NCI-H345 treated with DMSO at 0.1 percent for 48 hours (cell line): ENCODE data around the gene ARHGEF11.

ENCODE experiments used
- DNase-seq: peaks from one replicate; lab custom pipeline; 2025; ENCODE audit not compliant: unreplicated experiment; lab: John Stamatoyannopoulos, UW

The ARHGEF11 gene

DNA sequence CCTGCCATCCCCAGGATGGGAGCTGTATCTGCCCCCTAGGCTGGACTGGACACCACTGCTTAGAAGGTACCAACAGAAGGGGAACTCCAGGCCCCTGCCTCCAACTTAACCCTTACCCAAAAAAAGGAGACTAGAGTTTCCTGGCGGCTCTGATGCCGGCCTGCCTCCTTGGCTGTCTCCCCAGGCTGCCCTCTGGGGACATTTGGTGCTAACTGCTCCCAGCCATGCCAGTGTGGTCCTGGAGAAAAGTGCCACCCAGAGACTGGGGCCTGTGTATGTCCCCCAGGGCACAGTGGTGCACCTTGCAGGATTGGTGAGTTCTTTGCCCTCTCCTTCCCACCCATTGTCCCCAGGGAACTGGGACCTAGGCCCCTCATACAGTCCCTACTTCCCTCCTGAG, 133.2 kb downstream of the ARHGEF11 start:
- DNase-seq = no peak

DNA sequence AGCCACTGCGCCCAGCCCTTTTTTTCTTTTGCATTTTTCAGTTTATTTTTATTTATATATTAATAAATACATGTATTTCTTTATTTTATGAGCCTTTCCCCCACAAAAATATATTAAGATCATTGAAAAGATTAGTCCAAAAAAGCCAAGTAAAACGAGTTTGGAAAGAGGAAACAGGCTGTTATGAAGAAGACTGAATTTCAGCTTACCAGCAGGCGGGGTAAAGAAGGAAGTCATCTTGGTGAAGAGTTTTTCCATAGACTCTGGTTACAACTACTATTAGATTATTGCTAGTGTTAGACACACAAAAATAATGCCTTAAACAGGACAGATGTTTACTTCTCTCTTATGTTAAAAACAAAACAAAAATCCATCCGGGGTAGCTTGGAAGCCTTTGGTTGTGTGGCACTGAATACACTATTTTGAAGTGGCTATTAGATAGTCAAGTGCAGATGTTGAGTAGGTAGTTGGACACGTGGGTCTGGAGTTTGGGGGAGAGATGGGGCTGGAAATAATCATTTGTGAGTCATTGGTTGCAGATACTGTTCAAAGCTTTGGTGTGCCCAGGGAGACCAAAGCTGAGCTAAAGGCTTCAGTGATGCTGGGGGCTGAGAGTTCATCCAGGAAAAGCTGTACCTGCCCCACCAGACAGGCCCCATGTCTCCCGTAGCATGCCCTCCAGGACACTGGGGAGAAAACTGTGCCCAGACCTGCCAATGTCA, 133.8 kb downstream of the ARHGEF11 start:
- no peak for DNase-seq

DNA sequence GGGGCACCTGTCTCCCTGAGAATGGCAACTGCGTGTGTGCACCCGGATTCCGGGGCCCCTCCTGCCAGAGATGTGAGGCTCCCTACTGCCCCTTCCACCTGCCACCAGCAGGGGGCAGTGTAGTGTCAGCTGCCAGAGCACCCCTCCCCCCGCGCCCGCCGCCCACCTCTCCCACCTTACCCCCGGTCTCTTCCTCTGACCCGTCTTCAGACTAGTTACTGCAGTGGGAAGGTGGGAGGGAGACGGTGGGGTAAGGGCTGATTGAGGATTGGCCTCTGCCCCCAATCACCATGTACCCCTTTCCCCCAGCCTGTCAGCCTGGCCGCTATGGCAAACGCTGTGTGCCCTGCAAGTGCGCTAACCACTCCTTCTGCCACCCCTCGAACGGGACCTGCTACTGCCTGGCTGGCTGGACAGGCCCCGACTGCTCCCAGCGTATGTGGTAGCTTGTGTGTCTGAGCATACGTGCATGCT, 135.2 kb downstream of the ARHGEF11 start:
- no peak for DNase-seq

DNA sequence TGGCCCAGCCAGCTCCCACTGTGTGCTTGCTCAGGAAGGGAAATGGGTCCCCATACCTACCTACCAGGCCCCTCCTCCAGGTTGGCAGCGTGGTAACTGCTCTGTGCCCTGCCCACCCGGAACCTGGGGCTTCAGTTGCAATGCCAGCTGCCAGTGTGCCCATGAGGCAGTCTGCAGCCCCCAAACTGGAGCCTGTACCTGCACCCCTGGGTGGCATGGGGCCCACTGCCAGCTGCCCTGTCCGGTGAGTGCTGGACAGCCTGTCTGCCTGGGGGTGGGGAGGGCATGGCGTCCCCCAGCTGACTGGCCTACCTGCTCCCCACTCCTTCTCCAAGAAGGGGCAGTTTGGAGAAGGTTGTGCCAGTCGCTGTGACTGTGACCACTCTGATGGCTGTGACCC, 135.9 kb downstream of the ARHGEF11 start:
- DNase-seq = no peak

DNA sequence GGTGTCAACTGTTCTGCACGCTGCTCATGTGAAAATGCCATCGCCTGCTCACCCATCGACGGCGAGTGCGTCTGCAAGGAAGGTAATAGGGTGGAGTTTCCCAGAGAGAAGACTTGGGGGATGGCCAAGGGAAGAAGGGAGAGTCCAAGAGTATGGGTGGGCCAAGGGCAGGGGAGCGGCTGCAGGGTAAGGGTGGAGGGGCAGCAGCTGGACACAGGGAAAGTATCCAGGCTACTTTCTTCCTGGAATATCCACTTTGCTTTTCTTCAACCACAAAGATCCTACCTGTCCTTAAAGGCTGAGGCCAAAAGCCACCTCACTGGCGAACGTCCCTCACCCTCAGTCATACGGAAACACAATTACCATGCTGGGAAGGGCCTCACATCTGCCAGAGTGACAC, 136.6 kb downstream of the ARHGEF11 start:
- no peak for DNase-seq

DNA sequence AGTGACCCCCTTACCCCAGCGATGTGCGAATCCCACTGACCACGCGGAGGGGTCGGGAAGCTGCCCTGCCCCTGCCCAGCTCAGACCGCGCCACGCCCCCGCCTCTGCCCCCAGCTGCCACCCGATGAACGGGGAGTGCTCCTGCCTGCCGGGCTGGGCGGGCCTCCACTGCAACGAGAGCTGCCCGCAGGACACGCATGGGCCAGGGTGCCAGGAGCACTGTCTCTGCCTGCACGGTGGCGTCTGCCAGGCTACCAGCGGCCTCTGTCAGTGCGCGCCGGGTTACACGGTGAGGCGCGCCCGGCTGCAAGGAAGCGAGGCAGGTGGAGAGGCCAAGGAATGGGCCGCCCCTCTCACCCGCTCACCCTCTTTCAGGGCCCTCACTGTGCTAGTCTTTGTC, 137.0 kb downstream of the ARHGEF11 start:
- no peak for DNase-seq

DNA sequence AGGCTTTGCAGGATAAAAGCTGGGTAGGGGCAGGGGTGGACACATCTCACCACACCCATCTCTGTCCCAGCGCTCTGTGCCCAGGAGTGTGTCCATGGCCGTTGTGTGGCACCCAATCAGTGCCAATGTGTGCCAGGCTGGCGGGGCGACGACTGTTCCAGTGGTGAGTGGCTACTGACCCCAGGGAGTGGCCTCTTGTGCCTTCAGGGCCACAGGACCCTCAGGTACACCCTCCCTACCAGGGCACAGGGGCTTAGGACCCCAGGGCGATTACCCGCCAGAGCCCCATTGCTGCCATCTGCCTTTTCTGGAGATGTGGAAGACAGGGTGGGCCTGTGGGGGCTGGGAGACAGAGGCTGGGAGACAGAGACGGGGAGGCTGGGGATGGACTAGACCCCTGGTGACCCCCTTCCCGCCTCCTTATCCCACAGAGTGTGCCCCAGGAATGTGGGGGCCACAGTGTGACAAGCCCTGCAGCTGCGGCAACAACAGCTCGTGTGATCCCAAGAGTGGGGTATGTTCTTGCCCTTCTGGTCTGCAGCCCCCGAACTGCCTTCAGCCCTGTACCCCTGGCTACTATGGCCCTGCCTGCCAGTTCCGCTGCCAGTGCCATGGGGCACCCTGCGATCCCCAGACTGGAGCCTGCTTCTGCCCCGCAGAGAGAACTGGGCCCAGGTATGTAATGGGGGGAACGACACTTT, 139.2 kb downstream of the ARHGEF11 start:
- DNase-seq = no peak

DNA sequence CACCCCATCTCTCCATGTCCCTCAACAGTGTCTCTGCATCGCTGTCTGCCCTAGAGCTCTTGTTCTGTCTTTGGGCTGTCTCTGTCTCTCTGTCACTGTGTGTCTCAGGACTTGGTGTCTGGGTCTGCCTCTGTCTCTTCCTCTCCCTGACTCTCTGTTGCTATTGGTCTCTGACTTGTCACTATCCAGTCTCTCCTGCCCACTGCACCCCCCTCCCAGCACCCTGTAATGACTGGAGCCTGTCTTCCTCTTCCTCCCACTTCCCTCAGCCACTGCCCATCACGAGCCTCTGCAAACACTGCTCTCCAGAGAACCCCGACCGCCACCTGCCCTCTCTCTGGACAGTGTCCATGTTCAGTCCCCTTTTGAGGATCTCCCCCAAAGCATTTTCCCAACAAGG, 139.9 kb downstream of the ARHGEF11 start:
- no peak for DNase-seq

DNA sequence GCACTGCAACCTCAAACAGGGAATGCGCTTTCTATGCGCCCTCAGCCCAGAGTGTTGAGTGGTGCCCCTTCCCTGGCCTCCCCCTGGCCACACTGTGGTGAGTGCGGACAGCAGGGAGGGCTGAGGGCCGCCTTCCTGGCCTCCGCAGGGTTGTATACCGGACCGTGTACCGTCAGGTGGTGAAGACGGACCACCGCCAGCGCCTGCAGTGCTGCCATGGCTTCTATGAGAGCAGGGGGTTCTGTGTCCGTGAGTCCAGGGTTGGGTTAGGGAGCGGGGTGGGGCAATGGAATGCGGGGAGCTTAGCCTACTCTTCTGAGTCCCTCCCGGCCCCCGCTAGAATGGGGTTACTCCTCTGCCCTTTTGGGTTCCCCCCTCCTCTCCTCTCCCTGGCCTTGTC, 140.4 kb downstream of the ARHGEF11 start:
- DNase-seq = no peak

DNA sequence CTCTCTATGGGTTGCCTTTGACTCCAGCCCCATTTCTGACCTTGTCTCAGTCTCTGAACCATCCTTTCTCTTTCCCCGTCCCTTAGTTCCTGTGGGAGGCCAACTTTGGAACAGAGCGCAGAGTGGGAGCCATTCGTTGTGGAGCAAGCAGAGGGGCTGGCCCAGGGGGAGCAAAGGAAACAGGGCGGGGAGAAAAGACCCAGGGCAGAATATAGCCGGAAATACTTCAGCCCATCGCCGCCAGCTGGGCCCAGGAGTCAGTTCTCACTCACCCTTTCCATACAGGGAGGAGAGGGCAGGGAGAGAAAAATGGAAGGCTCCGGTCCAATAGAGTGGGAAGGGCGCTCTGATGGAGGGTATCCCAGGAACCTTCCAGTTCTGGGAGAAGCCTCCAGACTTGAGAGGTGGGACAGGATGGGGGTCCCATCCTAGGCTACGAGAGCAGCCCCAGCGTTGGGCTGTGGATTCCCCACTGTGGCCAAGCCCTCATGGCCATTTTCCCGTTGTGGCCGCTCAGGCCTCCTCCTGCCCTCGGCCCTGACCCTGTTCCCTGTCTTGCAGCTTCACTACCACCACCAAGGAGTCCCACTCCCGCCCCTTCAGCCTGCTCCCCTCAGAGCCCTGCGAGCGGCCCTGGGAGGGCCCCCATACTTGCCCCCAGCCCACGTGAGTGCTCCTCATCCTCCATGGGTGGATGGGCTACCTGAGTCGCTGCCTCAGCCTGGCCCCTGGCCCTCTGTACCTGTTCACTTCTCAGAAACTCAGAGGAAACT, 141.2 kb downstream of the ARHGEF11 start:
- no peak for DNase-seq

DNA sequence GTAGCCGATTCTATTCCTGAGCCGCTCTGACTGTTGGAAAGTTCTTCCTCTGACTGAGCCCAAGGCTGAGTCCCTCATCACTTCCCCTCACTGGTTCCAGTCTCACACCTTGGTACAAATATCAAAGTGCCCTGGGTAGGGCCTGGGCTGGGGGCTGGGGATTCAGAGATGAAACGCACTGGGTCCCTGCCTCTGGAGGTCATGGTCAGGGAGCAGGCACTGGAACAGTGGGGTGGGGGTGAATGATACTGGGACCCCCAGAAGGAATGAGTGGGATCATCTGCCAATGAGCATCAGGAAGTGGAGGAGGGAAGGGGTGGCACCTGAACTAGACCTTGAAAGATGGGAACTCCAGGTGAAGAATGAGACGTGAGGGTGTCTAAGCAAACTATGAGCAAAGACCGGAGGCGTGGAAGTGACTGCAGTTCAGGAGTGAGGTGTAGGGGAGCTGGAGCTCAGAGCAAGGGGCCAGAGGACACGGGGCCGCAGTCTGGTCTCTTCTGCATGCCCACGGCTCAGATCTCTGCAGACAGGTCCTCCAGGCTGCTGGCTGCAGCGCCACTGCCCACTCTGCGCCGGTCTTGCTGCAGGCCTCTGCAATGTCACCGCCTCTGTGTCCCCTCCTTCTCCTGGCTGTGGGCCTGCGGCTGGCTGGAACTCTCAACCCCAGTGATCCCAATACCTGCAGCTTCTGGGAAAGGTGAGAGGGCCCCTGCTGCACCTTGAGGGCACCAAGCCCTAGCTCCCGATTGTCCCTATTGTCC, 142.0 kb downstream of the ARHGEF11 start:
- DNase-seq = no peak

DNA sequence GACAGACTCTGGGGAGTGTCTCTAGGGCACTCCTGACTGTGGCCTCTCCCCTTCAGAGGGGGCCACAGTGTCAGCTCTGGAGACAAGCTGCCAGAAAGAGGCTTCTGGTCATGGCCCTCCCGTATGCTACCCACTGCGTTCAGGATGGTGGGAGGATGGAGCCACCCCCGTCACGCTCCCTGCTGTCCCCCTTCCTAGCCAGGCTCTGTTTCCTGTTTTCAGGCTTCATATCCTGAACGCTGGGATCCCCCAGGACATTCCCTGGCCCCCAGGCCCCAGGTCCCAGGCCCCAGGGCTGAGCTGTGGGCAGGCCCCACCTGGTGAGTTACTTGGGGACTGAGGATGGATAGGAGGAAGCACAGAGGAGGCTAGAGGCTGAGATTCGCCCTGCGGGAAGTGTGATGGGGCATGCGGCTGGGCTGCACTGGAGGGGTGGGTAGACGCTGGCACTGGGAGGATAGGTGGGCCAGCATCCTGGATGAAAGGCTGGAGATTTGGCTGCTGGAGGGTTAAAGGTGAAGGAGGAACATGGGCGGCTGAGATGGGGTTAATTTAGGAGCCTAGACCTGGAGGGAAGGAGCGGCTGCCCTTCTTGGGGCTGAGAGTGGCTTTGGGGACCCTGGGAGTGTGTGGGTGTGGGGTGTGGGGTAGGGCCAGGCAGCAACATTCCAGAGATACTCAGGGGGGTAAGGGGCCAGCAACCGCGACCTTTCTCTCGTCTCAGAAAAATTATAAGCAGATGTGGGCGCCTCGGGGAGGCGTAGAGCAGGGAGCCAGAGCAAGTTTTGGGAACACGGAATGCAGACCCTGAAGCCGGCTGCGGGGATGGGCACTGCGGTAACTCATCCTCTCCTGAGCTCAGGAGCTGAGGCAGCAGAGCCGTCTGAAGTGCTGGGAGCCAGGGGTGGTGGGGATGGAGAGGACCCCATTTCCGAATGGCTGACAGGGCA, 143.3 kb downstream of the ARHGEF11 start:
- no peak for DNase-seq

DNA sequence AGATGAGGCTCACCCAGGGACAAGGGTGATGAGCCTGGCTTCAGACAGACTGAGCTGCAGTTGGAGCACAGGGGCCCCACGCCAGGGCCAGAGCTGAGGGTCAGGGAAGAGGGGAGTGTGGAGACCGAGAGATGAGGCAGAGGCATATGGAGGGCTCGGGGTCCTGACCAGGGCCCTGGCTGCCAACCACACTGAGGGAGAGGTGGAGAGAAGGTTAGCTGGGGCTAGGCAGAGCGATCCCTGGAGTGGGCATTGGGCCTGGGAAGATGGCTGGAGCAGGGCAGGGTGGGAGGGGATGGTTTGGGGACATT, 144.0 kb downstream of the ARHGEF11 start:
- no peak for DNase-seq

DNA sequence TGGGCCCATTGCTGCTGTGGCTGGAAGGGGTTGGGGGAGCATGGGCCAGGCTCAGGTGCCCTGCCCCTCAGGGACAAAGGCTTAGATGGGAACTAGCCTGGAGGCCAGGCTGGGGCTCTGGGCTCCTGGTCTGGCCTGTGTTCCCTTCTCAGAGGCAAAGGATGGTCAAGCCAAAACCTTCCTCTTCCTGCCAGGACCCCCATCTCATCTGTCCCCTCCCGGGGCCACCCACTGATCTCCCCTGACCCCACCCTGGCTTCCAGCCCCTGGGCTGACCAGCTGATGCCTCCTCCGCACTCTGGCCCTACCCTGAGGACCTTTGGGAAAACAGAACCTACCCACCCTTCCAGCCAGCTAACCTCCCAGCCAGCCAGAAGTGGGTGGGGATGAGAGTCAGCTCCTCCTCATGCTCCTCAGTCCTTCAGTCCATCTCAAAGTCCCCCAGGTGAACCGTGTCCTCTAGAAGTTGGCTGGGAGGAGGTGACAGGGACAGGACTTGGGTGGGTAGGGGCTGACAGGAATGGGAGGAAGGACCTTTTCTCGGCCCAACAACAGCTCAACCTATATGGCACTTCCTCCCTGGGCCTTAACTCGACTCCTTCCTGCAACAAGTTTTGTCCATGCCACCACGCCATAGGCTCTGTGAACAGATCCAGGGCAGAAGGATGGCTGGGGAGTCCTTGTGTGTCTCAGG, 144.5 kb downstream of the ARHGEF11 start:
- DNase-seq = no peak

DNA sequence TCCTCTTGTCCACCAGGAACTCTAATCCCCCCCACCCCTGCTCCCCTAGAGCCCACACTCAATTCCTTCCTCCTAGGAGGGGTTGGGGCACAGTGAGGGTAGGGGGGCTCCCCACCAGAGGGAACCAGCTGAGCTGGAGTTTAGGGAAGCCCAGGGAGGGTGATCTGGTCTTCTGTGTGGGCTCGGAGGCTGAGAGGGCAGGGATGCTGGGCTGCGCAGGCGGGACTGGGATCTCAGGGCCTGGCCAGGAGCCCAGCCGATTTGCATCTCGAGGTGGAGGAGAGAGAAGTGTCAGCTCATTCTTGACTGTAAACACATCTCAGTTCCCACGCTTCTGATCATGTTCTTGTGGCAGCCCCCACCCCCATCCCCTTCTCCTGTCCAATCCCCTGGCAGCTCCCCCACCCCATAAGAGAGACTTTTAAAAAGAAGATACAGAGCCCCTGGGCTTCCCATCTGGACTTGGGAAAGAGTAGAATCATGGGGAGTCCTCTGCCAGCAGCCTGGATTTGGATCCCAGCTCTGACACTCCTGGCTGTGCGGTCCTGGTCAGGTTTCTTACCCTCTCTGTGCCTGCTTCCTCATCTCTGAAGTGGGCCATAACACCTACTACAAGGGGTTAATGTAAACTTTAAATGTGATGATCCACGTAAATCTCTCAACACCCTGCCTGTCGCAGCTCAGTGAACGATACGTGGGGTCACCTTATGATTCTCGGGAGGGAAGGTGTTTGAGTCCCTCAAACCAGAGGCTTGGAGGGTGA, 145.4 kb downstream of the ARHGEF11 start:
- DNase-seq = no peak

DNA sequence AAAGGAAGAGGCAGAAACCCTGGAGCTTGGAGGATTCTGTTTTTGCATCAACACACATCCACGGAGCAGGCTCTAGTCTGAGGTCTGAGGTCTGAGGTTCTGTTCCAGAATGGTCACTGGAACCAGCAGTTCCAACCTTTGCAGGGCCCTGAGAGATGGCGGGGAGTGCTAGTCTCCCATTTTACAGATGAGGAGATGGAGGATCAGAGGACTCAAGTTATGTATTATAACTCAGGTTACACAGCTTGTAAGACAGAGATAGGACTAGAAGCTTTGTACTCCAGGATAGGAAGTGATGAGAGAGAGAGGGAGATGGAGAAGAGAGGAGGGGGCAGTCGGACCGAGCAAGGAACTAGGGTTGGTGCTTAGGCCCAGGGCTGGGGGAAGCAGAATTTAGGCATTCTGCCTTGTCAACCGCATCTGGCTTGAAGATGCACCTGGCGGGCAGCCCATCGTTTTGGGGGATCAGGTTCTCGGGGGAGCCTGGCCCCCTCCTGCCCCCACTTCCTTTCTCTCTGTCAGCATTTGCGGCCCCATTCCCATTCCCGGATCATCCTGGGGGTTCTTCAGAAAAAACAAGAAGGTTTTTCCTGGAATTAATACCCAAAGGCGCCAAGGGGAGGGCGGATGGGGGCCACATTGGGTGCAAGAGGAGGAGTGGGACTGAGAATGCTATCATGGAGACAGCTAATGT, 146.4 kb downstream of the ARHGEF11 start:
- no peak for DNase-seq

DNA sequence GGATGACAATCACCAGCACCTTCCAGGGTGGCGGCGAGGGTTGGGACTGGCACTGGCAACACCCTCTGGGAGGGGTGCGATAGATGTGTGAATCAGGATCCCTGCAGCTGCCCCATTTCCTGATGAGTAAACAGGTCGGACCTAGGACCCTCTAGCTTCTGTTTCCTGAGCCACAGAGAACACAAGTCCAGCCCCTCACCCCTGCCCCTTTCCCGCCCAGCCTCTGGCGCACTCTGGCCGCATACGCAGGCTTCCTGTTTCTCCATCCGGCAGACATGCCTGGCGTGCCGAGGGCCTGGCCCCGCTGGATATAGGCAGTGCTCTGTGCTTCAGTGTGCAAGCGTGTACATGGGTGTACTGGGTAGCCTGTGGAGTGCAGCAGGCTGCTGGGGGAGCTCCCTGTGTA, 147.4 kb downstream of the ARHGEF11 start:
- DNase-seq = no peak

DNA sequence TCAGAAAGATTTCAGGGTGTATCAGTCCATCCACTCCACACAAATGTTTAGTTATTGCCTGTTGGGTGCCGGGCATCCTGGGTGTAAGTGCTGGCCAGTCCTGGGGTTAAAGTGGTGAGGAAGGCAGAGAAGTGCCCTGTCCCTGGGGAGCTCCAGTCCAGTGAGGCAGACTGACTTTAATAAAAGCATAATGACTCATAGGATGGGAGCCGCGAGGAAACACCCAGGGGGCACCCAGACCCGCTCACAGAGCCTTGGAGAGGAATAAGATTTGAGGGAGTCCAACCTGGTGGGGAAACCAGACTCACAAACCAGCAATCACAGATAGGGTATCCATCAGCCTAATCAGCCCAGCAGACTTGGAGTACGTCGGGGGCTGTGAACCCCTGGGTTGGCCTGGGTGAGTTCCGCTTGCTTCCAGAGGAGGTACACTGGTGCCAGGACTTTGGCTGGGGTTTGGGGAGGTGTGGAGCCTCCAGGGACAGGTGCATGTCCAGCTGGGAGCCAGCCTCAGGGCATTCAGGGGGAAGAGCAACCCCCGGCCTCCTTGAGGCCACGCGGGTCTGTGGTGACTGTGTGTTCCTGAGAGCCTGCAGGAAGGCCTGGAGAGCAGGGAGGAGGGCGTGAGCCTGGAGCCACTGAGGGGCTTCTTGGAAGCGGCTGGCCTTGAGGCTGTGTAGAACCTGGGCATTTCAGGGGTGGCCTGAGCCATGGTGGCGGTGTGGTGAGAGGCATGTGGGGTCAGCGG, 148.3 kb downstream of the ARHGEF11 start:
- DNase-seq = no peak
